Stimulated activated CD8-positive, alpha-beta memory T cell treated with anti-CD3 and anti-CD28 coated beads, Interleukin-4, amount 100 ng/mL, for 48 hours (primary cell): ENCODE data around the gene SLC25A48.
"Not testable (repeated sequence)": the region's sequence is repeated elsewhere in the genome, so short reads cannot be mapped to it uniquely, and the experiment has no call there.

ENCODE experiments used
- DNase-seq: peaks from one replicate; pipeline ENCODE4 v3.0.0-alpha.2; 2020

SLC25A48 gene

DNA sequence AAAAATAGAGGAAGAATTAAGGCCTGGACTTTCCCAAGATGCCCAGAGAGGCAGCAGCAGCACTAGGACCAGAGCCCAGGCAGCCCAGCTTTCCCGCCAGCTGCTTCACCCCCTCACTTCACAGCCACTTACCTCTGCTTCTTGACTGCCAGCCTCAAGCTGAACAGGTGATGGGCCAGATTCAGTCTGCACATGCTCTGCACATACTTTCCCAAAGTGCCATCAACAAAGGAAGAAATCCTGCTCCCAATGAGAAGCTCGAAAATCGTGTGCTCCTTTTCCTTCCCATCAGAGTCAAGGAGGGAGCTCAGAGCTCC is 4.1 kb upstream of the SLC25A48 start:
- no peak for DNase-seq

DNA sequence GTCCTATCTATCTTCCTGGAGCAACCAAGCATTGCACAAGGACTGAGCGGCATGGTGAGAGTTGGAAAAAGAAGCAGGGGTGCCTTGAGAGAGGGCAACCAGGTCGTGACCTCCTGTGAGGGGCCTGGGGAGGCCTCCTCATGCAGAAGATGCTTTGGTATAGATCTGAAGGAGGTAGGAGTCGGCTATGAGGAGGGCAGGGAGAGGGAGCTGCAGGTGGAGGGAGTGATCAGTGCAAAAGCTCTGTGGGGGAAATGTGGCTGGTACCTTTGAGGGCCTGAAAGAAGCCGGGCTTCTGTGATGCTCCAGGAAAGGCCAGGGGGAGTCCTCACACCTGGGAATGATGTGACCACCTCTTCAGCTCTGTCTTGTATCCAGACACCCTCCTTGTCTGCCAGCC is 3.6 kb upstream of the SLC25A48 start:
- DNase-seq = no peak

DNA sequence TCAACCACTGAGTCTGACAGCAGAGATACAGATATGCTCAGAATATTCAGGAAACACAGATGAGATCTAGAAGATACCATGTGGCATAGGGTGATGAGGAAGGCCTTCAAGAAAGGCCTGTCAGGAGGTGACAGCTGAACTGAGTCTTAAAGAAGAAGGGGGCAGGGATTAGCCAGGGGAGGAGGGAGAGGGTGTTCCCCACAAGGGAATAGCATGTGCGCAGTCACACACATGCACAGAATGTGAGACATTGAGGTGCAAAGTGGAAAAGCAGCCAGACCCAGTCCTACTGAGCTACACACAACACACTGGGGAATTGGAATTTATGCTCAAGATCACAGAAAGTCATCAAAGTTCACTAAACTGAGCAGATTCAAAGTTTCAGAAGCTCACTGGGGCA is 3.0 kb upstream of the SLC25A48 start:
- no peak for DNase-seq

DNA sequence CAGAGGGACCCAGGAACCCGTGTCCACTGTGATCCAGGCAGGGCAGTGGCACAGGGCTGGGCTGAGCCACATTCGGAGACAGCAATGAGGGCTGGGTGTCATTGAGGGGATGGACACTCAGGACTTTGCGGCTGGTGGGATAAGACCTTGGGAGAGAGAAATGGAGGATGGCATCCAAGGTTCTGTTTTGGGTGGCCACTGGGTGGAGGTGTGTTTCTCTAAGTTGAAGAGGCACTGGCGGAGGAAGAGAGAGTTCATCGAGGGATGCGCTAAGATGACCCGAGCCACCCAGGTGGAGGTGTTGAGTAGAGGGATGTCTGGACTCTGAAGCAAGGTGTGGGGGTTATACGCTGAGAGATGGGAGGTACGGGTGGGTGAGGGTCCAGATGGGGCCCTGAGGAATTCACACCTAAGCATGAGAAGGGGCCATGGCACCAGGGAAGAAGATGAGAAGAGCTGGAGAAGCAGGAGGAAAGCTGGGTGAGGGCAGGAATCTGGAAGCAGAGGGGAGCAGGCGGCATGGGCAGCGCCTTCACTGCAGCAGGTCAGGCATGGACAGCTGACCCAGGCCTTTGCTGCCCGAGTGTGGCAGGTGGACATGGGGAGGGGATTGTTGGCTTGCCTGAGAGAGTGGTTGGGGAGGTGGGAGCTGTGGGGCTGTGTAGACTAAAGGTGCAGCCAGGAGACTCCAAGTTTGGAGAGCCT is 2.5 kb upstream of the SLC25A48 start:
- no peak for DNase-seq

DNA sequence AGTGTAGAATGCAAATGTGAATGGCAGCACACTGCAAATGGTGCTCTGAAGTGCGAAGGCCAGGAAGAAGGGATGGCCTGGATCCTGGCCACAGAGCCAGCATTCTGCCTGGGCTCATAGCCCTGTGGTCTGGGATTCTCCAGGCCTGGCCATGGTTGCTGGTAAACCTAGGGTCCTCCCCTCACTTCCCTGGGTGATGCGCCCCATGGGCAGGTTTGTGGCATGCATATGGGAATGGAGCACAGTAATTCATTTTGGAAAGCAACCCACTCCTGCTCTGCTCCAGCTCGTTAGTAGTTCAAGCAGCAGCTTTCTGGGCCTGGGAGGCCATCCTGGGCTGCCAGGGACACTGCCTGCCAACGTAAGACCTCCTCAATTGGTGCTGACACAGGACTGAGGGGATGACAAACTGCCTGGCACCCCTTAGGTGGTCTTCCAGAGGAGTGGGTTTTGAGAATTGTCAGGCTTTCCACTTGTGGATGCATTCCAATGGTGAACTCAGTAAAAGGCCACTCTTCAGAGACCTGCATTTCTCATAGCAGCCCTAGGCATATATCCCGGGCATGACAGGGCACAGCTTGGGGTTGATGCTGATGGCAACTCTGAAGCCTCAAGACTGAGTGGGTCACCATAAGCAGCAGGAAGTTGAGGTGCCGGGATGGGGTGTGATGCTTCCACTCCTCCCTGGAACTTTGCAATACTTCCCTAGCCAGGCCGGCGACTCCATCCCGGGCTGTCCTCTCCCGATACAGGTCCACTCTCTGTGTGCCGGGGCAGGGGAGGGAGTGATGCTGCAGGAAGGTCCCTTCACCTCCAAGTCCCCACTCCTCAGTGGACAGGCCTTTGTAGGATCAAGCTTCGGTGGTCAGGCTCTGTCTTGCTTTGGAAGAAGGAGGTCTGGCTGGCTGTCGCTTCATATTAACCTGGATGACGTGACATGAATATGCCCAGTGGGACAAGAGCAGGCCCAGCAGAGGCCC is 1.2 kb upstream of the SLC25A48 start:
- DNase-seq = no peak

DNA sequence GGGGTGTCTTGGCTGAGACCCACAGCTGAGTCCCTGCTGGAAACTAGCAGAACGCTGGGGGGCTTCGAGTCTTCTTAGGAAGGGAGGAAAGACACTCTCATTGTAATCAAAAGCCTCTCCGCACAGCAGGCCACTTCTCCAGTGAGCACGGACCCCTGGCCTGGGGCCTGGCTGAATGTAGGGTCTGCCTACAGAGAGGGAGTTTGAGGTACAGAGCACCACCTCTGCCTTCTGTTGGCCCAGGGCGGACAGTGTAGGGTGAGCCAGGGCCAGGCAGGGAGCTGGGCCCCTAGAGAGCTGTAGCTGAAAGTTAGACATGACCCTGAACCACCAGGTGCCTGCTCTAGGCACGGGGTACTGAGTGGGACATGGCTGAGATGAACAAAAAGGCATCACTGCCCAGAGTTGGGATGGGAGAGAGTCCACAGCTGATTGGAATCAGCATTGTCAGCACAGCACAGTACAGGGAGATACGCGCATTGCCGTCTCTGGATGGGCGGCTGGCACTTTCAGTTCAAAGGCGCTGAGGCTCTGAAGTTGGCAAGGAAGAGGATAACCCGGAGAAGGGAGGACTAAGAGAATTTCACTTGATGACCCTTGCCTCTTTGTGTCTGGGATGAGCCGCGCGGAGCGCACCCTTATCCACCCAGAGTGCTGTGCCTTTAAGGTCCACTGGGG is 363 bp upstream of the SLC25A48 start:
- DNase-seq = no peak

DNA sequence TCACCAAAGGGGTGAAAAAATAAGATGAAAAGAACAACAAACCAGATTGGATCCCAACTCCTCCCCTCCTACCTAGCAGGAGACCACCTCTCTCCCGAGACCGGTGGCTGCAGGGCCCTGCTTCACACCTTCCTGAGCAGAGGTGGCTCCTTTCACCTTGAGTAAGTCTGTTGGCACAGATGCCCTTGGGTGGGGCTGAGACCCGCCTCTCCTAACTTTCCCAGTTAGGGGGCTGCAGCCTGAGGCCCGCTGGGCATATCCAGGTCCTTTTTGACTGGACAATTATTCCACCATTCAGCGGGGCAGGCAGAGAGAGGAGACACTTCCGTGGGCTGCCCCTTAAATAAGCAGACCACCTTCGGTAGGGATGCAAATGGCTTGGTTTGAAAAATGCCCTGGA is 1.3 kb downstream of the SLC25A48 start:
- no peak for DNase-seq

DNA sequence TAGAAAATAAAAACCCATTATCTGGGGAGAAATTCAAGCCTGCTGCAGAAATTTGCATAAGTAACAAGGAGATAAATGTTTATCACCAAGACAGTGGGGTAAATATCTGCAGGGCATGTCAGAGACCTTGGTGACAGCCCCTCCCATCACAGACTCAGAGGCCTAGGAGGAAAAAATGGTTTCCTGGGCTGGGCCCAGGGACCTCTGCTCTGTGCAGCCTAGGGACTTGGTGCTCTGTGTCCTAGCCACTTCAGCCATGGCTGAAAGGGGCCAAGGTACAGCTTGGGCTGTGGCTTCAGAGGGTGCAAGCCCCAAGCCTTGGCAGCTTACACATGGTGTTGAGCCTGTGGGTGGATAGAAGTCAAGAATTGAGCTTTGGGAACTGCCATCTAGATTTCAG is 3.9 kb downstream of the SLC25A48 start:
- not testable (repeated sequence) for DNase-seq

DNA sequence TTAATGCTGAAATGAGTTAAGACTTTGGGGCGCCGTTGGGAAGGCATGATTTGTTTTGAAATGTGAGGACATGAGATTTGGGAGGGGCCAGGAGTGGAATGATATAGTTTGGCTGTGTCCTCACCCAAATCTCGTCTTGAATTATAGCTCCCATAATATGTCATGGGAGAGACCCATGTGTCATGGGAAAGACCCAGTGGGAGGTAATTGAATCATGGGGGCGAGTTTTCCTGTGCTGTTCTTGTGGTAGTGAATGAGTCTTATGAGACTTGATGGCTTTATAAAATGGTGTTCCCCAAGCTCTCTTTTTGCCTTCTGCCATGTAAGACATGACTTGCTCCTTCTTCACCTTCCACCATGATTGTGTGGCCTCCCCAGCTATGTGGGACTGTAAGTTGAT is 5.1 kb downstream of the SLC25A48 start:
- no peak for DNase-seq

DNA sequence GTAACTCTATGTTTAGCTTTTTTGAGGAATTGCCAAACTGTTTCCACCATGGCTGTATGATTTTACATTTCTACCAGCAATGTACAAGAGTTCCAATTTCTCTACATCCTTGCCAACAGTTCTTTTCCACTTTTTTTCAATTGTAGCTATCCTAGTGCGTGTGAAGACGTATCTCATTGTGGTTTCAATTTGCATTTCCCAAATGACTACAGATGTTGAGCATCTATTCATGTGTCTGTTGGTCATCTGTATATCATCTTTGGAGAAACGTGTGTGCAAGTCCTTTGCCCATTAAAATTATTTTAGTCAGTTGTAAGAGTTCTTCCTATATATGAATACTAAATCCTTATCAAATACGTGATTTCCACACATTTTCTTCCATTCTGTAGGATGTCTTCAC is 6.5 kb downstream of the SLC25A48 start:
- DNase-seq = no peak

DNA sequence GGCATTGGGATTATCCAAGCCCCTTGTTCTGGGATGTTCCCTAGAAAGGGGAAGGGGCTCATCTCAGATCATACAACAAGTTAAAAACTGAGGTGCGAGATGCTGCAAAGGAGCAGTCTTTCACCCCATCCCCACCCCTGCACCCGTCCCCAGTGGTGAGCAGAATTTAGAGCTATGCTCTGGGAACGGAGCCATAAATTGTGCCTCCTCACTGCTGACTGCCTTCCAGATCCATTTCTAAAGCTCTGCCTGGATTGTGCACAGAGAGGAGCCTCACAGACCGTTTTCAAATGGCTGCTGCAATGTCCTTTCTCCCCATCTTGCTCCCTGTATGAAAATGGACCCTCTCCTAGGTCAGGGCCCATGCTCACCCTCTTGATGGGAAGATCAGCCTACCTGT is 8.3 kb downstream of the SLC25A48 start:
- DNase-seq = no peak

DNA sequence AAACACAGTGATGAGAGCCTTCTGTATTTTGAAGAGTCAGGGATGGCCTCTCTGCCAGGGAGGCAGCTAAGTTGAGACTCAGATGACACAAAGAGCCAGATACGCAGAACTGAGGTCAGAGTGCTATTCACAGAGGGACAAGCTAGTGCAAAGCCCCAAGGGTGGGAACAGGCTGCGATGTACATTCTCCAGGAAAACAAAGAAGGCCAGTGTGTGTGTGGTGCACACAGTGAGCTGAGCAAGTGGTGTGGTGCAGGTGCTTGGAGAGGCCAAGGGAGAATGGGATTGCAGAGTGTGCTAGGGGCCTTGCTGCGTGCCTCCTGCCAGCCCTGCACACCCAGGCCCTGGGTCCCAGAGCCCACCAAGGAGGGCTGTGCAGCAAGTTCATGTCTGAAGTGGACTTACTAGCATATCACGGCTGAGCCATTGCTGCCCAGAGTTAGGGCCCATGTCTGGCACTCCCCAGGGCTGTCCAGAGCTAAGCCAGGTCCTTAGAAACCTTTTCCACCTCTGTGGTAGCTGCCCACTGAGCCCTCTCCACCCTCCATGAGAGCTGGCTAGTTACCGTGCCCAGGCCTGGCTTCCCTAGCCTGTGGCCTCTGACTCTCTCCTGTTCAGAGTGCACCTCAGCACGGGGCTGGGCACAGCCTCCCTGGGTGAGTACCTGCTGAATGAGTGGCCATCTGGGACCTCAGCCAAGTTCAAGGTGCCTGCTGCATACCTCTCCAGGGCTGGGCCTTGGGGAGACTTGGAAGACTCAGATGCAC is 9.3 kb downstream of the SLC25A48 start:
- DNase-seq = no peak

DNA sequence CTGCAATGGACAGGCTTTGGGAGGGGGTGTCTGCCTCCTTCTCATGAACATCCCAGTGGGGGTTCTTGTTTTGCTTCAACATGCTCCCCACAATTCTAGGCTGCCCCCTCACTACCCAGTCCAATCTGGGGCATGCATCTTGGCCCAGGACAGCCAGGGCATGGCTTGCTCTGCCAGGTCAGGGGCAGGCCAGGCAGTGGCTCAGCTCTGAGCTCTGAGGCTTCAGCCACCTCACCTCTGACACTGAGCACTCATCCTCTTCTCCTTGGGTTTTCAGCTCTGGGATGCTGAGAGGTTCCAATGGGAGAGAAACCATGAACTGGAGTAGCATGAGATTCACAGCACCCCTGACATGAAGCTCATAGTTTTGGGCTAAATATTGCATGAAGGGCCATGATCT is 11.8 kb downstream of the SLC25A48 start:
- no peak for DNase-seq

DNA sequence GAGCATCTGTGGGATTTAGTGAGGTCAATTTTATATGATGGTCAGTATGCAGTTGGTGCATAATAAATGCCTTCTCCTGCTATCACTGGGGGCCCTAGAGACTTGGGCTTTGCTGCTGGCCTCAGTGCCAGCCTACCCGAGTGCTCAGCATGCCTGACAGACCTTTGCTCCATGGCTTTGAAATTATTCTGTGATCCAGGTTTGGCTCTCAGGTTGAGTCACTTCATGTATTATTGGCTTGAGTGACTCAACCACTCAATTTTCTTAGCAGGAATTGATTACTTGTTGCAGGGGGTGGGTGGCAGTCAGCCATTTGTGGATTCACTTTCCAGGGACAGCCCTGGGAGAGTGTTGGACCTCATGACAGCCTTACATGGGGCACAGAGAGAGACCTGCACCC is 13.5 kb downstream of the SLC25A48 start:
- DNase-seq = no peak

DNA sequence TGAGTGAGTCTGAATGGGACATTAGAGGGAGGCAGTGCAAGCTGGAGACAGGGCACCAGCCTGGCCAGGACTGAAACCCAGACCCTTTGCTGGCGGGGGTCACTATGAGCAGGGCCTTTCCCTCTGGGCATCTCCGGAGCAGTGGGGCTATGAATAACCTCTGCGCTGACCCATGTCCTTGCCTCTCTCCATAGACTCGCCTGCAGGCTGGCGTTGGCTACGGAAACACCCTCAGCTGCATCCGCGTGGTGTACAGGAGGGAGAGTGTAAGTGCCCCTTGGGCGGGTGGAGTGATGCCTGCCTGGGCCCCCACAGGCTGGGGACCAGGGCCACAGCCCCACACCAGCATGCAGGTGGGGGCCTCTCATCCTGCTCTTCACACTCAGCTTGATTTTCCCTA is 15.8 kb downstream of the SLC25A48 start:
- no peak for DNase-seq

DNA sequence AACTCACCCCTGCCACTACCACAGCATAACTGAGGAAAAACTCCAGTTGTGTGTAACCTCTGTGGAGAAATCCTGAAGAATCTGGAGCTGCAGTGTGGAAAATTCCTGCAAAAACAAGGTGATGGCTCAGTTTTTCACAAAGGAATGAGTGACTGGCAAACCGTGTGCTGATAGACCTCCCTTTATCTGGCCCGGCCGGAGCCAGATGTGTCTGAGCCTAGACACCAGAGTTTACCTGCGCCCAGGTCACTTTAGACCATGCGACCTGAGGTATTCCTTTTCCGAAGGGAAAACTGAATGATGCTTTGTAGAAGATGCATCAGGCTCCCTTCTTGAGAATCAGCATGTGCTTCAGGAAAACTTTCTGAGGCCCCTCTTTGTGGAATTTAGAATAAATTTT is 16.2 kb downstream of the SLC25A48 start:
- DNase-seq = no peak

DNA sequence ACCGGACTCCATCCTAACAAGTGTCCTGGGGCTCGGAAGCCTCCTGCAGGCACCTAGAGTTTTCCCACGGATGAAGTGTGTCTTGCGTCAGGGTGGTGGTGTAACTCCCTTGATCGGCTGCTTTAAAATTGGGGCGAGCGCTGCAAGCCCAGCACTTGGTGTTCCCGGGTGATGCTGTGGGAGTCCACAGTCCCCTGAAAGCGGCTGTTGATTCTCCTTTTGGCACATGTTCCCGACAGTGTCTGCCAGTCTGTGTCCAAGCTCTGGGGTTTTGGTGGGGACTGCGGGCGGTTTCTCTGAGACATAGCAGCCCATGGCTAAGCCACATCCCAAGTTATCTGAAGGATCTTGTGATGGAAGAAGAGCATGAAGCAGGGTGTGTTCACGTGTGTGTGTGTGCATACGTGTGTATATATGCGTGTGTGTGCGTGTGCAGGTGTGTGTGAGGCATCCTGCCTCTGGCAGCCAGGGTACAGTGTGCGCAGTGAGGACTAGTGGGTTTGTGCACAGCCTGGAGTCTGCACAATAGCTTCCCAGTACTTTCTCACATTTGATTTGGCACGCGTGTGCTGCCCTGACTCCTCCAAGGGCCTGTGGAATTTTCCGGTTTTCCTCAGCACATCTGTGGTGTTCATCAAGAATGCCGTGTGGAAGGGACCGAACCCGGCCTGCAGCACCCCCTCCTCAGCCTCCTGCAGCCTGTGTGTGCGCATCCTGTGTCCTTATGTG is 16.9 kb downstream of the SLC25A48 start:
- DNase-seq = no peak

DNA sequence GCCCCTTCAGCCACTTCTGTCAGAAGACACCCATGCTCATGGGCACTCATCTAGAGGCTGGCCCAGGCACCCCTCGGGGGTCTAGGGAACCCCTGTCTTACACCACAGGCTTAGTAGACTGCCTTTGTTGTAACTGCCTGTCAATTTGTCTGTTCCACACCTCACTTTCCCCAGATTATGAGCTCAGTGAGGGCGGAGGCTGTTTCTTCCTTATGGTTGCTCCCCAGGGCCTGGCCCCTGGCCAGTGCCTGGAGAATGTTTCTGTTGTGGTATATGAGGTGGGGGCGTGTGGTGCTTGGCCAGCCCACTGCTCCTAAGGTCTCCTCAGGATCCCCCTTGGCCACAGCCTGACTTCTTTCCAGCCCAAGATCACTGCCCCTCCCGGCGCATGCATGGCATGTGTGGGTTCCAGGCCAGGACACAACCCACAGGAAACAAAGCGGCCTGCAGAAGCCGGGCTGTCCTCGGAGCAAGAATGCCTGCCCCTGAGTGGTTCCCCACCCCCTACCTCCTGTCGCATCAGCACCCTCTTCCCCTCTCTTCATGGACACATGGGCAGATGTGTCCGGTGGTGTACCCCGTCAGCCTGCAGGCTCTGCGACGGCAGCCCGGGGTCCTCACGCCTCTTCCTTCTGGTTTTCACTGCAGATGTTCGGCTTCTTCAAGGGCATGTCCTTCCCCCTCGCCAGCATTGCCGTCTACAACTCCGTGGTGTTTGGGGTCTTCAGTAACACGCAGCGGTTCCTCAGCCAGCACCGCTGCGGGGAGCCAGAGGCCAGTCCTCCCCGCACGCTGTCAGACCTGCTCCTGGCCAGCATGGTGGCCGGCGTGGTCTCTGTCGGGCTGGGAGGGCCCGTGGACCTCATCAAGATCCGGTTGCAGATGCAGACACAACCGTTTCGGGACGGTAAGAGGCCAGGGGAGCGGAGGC is 17.7 kb downstream of the SLC25A48 start:
- no peak for DNase-seq

DNA sequence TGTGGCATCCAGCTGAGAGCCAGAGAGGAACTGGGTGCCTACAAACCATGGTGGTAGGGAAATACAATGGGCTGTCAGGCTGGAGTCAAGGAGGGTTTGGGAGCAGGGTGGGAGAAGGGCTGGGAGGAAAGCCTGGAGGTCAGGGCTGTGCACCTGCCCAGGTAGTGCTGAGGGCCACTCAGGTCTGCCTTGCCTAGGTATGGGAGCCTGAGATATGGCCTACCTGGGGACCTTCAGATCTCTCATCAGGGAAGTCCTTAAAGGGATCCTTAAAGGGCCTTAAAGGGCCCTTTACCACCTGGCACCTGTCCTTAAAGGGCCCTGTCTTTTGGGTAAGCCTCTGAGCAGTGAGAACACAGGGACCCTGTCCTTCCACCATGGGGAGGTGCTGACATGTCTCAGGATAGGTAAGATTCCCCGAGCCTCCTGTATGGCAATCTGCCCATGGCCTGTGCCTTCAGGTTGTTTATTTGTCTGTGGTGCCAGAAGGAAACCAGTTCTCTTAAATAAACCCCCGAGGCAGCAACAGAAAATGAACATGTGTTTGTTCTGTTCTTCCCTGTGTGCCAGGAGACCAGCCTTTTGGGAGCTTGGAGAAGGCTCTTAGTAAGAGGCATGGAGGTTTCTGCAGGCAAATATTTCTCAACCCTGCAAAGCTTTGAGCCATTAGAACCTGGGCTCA is 23.3 kb downstream of the SLC25A48 start:
- no peak for DNase-seq

DNA sequence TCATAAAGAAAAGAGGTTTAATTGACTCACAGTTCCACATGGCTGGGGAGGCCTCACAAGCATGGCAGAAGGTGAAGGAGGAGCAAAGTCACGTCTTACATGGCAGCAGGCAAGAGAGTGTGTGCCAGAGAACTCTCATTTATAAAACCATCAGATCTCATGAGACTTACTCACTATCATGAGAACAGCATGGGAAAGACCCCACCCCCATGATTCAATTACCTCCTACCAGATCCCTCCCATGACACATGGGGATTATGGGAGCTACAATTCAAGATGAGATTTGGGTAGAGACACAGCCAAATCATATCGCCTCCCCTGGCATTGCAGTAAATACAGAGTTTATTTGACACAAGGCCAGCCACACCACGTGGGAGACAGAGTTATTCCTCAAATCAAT is 24.7 kb downstream of the SLC25A48 start:
- not testable (repeated sequence) for DNase-seq

DNA sequence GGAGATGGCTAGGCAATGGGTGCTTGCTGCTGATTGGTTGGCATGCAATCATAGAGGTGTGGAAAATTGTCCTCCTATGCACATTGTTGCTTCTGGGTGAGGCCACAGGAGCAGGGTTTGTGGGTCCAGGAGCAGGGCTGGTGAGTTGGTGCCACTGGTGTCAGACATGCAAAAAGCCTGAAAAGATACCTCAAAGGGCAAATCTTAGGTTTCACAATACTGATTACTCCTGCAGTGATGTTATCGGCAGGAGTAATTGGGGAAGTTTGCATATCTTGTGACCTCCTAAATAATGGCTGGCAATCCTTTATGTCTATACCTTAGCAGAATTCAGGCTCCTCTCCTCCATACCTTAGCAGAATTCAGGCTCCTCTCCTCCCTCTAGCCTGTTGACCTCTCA is 25.2 kb downstream of the SLC25A48 start:
- no peak for DNase-seq
